22Rv1 (cell line): ENCODE measurements around the gene ELOVL6.

ENCODE experiments used
- CTCF ChIP-seq: fragments of 450-650 bp; IDR thresholded peaks from 2 replicates; pipeline ENCODE4 v1.5.1; 2017; ENCODE audit warnings: mild to moderate bottlenecking
- ZFX ChIP-seq: fragments of 450-650 bp; IDR thresholded peaks from 2 replicates; pipeline ENCODE4 v1.6.1; 2017; ENCODE audit warnings: antibody characterized with exemption, borderline replicate concordance

GRCh38 chr4:110092646-110093045, 105.8 kb downstream of the ELOVL6 start:
- no peak for TF ChIP-seq CTCF
- no peak for TF ChIP-seq ZFX
